SK-N-SH treated with all-trans-retinoic acid at 6 μM for 48 hours (cell line): ENCODE results near the gene TMUB2.

Experiments used
- ATAC-seq: fragments of 200-7000 bp; cut with Tn5 transposase; 3 replicates; pipeline ENCODE4 v1.9.1; 2020; ENCODE audit warnings: mild to moderate bottlenecking, moderate library complexity
- ARNTL ChIP-seq: fragments of 450-650 bp; formaldehyde crosslinking; IDR thresholded peaks from 2 replicates; pipeline ENCODE4 v1.5.0; 2020; ENCODE audit warnings: low read depth, mild to moderate bottlenecking, moderate library complexity, borderline replicate concordance
- BACH2 ChIP-seq: fragments of 250-450 bp; sonication (Bioruptor Pico); IDR thresholded peaks from 2 replicates; pipeline ENCODE4 v1.9.0; 2021; ENCODE audit warnings: mild to moderate bottlenecking, borderline replicate concordance
- CSDC2 ChIP-seq: fragments of 250-450 bp; sonication (Bioruptor Pico); IDR thresholded peaks from 2 replicates; pipeline ENCODE4 v1.5.0; 2020; ENCODE audit warnings: mild to moderate bottlenecking, moderate library complexity
- CSRNP3 ChIP-seq: fragments of 250-450 bp; sonication (Bioruptor Pico); IDR thresholded peaks from 2 replicates; pipeline ENCODE4 v1.5.1; 2021; ENCODE audit warnings: mild to moderate bottlenecking, moderate library complexity
- ESRRG ChIP-seq: fragments of 250-450 bp; sonication (Bioruptor Pico); IDR thresholded peaks from 2 replicates; pipeline ENCODE4 v1.6.1; 2021; ENCODE audit warnings: mild to moderate bottlenecking
- GLIS3 ChIP-seq: fragments of 250-450 bp; sonication (Bioruptor Pico); IDR thresholded peaks from 2 replicates; pipeline ENCODE4 v1.5.0; 2020; ENCODE audit warnings: mild to moderate bottlenecking, moderate library complexity
- ISL1 ChIP-seq: fragments of 250-450 bp; sonication (Bioruptor Pico); IDR thresholded peaks from 2 replicates; pipeline ENCODE4 v2.1.2; 2022; ENCODE audit warnings: mild to moderate bottlenecking, moderate library complexity
- PPARA ChIP-seq: fragments of 250-450 bp; sonication (Bioruptor Pico); IDR thresholded peaks from 2 replicates; pipeline ENCODE4 v1.5.0; 2020; ENCODE audit warnings: mild to moderate bottlenecking, borderline replicate concordance
- RARB ChIP-seq: fragments of 250-450 bp; sonication (Bioruptor Pico); IDR thresholded peaks from 2 replicates; pipeline ENCODE4 v1.8.0; 2021; ENCODE audit warnings: mild to moderate bottlenecking, moderate library complexity
- SNAI2 ChIP-seq: fragments of 250-450 bp; sonication (Bioruptor Pico); IDR thresholded peaks from 2 replicates; pipeline ENCODE4 v1.5.0; 2020; ENCODE audit warnings: mild to moderate bottlenecking, moderate library complexity
- TCF4 ChIP-seq: fragments of 250-450 bp; sonication (Bioruptor Pico); IDR thresholded peaks from 2 replicates; pipeline ENCODE4 v1.8.0; 2021; ENCODE audit warnings: mild to moderate bottlenecking, moderate library complexity, borderline replicate concordance
- TOX ChIP-seq: fragments of 250-450 bp; sonication (Bioruptor Pico); IDR thresholded peaks from 2 replicates; pipeline ENCODE4 v1.8.0; 2021; ENCODE audit warnings: mild to moderate bottlenecking, moderate library complexity, borderline replicate concordance
- ZC3H10 ChIP-seq: fragments of 250-450 bp; sonication (Bioruptor Pico); IDR thresholded peaks from 2 replicates; pipeline ENCODE4 v1.5.1; 2021; ENCODE audit warnings: mild to moderate bottlenecking, moderate library complexity
- ZFP3 ChIP-seq: fragments of 250-450 bp; sonication (Bioruptor Pico); IDR thresholded peaks from 2 replicates; pipeline ENCODE4 v1.5.0; 2020; ENCODE audit warnings: mild to moderate bottlenecking, moderate library complexity
- ZFP30 ChIP-seq: fragments of 450-650 bp; formaldehyde crosslinking; IDR thresholded peaks from 2 replicates; pipeline ENCODE4 v1.5.0; 2022; ENCODE audit warnings: mild to moderate bottlenecking, moderate library complexity
- ZNF70 ChIP-seq: fragments of 450-650 bp; formaldehyde crosslinking; IDR thresholded peaks from 2 replicates; pipeline ENCODE4 v1.5.0; 2020; ENCODE audit warnings: mild to moderate bottlenecking, moderate library complexity
- ZNF8 ChIP-seq: fragments of 450-650 bp; formaldehyde crosslinking; IDR thresholded peaks from 2 replicates; pipeline ENCODE4 v1.5.0; 2020; ENCODE audit warnings: mild to moderate bottlenecking, moderate library complexity
- TF ChIP-seq, protein P1 (sequence below): fragments of 250-450 bp; sonication (Bioruptor Pico); IDR thresholded peaks from 2 replicates; pipeline ENCODE4 v1.5.1; 2020; ENCODE audit warnings: low read depth, mild to moderate bottlenecking, moderate library complexity
- TF ChIP-seq, protein P2 (sequence below): fragments of 250-450 bp; sonication (Bioruptor Pico); IDR thresholded peaks from 2 replicates; pipeline ENCODE4 v1.5.0; 2020; ENCODE audit warnings: mild to moderate bottlenecking, moderate library complexity
- TF ChIP-seq, protein P3 (sequence below): fragments of 250-450 bp; sonication (Bioruptor Pico); IDR thresholded peaks from 2 replicates; pipeline ENCODE4 v1.8.0; 2021; ENCODE audit warnings: low read depth, mild to moderate bottlenecking, moderate library complexity, borderline replicate concordance

Gene TMUB2

GRCh38 chr17:44188576-44189403, 2.0 kb downstream of the TMUB2 start:
- no peak for ATAC-seq
- no peak for TF ChIP-seq ARNTL (CRISPR knock-in tag)
- TF ChIP-seq, protein P1, sequence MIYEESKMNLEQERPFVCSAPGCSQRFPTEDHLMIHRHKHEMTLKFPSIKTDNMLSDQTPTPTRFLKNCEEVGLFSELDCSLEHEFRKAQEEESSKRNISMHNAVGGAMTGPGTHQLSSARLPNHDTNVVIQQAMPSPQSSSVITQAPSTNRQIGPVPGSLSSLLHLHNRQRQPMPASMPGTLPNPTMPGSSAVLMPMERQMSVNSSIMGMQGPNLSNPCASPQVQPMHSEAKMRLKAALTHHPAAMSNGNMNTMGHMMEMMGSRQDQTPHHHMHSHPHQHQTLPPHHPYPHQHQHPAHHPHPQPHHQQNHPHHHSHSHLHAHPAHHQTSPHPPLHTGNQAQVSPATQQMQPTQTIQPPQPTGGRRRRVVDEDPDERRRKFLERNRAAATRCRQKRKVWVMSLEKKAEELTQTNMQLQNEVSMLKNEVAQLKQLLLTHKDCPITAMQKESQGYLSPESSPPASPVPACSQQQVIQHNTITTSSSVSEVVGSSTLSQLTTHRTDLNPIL = no peak
- TF ChIP-seq ISL1 (CRISPR knock-in tag) = no peak
- TF ChIP-seq GLIS3 (CRISPR knock-in tag) = no peak
- TF ChIP-seq TOX (CRISPR knock-in tag) = no peak
- TF ChIP-seq ZC3H10 (CRISPR knock-in tag) = no peak
- TF ChIP-seq, all 23 proteins: peak for 0

DNA sequence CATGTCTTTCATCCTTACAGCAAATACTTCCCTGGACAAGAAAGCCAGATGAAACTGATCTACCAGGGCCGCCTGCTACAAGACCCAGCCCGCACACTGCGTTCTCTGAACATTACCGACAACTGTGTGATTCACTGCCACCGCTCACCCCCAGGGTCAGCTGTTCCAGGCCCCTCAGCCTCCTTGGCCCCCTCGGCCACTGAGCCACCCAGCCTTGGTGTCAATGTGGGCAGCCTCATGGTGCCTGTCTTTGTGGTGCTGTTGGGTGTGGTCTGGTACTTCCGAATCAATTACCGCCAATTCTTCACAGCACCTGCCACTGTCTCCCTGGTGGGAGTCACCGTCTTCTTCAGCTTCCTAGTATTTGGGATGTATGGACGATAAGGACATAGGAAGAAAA, 3.7 kb downstream of the TMUB2 start:
- TF ChIP-seq RARB (CRISPR knock-in tag) = no peak
- no peak for TF ChIP-seq ZC3H10 (CRISPR knock-in tag)
- no peak for ATAC-seq

DNA sequence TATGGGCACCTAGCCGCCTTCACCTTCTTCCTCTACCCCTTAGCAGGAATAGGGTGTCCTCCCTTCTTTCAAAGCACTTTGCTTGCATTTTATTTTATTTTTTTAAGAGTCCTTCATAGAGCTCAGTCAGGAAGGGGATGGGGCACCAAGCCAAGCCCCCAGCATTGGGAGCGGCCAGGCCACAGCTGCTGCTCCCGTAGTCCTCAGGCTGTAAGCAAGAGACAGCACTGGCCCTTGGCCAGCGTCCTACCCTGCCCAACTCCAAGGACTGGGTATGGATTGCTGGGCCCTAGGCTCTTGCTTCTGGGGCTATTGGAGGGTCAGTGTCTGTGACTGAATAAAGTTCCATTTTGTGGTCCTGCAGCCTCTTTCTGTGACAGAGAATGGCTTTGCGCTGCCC, 4.6 kb downstream of the TMUB2 start:
- no peak for ATAC-seq
- no peak for TF ChIP-seq RARB (CRISPR knock-in tag)
- TF ChIP-seq, protein P2, sequence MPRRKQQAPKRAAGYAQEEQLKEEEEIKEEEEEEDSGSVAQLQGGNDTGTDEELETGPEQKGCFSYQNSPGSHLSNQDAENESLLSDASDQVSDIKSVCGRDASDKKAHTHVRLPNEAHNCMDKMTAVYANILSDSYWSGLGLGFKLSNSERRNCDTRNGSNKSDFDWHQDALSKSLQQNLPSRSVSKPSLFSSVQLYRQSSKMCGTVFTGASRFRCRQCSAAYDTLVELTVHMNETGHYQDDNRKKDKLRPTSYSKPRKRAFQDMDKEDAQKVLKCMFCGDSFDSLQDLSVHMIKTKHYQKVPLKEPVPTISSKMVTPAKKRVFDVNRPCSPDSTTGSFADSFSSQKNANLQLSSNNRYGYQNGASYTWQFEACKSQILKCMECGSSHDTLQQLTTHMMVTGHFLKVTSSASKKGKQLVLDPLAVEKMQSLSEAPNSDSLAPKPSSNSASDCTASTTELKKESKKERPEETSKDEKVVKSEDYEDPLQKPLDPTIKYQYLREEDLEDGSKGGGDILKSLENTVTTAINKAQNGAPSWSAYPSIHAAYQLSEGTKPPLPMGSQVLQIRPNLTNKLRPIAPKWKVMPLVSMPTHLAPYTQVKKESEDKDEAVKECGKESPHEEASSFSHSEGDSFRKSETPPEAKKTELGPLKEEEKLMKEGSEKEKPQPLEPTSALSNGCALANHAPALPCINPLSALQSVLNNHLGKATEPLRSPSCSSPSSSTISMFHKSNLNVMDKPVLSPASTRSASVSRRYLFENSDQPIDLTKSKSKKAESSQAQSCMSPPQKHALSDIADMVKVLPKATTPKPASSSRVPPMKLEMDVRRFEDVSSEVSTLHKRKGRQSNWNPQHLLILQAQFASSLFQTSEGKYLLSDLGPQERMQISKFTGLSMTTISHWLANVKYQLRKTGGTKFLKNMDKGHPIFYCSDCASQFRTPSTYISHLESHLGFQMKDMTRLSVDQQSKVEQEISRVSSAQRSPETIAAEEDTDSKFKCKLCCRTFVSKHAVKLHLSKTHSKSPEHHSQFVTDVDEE (CRISPR knock-in tag) = no peak
- TF ChIP-seq CSRNP3 (CRISPR knock-in tag) = no peak
- no peak for TF ChIP-seq SNAI2
- no peak for TF ChIP-seq ESRRG (CRISPR knock-in tag)
- TF ChIP-seq, protein P1 = no peak

DNA sequence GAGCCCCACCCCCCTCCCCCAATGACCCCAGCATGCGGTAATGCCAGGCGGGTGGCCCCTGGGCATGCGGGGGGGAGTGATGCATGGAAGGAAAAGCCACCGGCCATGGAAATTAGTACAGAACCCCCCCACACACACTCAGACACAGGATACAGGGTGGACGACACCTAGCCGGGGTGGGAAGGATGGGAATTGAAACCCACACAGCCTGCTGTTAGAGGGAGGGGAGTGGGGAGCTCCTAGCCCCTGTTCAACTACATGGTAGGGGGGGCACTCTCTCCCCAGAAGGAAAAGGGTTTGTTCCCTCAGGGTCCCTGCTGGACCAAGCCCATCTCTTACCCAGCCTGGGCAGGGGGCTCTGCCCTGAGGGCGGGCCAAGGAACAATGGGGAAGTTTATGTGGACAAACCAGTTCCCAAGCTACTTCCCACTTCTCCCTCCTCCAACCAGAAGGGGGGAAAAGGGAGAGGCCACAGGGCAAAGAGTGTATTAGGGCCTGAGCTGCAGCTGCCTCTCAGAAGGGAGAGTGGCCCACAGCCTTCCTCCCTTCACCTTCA, 5.2 kb downstream of the TMUB2 start:
- peak; percentile 6; the same call in 2 of the 3 replicates for ATAC-seq
- TF ChIP-seq, protein P1 = no peak
- TF ChIP-seq ZNF8 (no peak), ZFP3 (CRISPR knock-in tag) (no peak), GLIS3 (CRISPR knock-in tag) (no peak), PPARA (CRISPR knock-in tag) (no peak), ZFP30 (no peak), ARNTL (CRISPR knock-in tag) (no peak), TCF4 (no peak), ZNF70 (CRISPR knock-in tag) (no peak), RARB (CRISPR knock-in tag) (no peak), ZC3H10 (CRISPR knock-in tag) (no peak), CSDC2 (CRISPR knock-in tag) (no peak), ESRRG (CRISPR knock-in tag) (no peak), BACH2 (no peak)
- TF ChIP-seq, protein P2 (CRISPR knock-in tag) = no peak
- TF ChIP-seq, protein P3, sequence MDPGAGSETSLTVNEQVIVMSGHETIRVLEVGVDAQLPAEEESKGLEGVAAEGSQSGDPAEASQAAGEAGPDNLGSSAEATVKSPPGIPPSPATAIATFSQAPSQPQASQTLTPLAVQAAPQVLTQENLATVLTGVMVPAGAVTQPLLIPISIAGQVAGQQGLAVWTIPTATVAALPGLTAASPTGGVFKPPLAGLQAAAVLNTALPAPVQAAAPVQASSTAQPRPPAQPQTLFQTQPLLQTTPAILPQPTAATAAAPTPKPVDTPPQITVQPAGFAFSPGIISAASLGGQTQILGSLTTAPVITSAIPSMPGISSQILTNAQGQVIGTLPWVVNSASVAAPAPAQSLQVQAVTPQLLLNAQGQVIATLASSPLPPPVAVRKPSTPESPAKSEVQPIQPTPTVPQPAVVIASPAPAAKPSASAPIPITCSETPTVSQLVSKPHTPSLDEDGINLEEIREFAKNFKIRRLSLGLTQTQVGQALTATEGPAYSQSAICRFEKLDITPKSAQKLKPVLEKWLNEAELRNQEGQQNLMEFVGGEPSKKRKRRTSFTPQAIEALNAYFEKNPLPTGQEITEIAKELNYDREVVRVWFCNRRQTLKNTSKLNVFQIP (CRISPR knock-in tag) = no peak
